ENCODE measurements around the gene APLP1.

DNA sequence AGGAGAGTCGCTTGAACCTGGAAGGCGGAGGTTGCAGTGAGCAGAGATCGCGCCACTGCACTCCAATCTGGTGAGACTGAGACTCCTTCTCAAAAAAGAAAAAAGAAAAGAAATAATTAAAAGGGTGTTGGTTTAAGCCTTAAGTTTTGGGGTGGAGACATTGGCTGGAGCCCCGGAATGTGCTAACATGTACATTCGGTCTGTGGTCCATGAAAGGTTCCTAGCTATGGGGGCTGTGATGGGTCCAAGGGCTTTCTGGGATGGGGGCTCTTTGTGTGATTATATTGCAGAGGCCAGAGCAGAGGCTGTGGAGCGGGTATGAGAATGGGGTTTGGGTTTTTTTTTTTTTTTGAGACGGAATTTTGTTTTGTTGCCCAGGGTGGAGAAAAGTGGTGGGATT, 17.5 kb downstream of the APLP1 start:
- TF ChIP-seq, protein P1, sequence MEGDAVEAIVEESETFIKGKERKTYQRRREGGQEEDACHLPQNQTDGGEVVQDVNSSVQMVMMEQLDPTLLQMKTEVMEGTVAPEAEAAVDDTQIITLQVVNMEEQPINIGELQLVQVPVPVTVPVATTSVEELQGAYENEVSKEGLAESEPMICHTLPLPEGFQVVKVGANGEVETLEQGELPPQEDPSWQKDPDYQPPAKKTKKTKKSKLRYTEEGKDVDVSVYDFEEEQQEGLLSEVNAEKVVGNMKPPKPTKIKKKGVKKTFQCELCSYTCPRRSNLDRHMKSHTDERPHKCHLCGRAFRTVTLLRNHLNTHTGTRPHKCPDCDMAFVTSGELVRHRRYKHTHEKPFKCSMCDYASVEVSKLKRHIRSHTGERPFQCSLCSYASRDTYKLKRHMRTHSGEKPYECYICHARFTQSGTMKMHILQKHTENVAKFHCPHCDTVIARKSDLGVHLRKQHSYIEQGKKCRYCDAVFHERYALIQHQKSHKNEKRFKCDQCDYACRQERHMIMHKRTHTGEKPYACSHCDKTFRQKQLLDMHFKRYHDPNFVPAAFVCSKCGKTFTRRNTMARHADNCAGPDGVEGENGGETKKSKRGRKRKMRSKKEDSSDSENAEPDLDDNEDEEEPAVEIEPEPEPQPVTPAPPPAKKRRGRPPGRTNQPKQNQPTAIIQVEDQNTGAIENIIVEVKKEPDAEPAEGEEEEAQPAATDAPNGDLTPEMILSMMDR (conservative IDR thresholded peaks at IDR 0.05 in 1 of 2, IDR thresholded peaks at IDR 0.05 in 1 of 2; ENCODE audit: low read depth in 1 of 2, low read length in 2 of 2), result no peak
- no peak for TF ChIP-seq EZH2 (IDR thresholded peaks at IDR 0.05; ENCODE audit: low read length, missing control alignments)

All from fibroblast of lung (primary cell).